ENCODE results near the gene WARS2. TPM values are rescaled to one million over a fixed set of nuclear protein-coding genes. Genes with fewer than 3 reads are reported as not detected.

Gene WARS2
- total RNA-seq, 4 donors from 2014 or later = 5.8 to 12.6 (median 10.0) TPM

DNA sequence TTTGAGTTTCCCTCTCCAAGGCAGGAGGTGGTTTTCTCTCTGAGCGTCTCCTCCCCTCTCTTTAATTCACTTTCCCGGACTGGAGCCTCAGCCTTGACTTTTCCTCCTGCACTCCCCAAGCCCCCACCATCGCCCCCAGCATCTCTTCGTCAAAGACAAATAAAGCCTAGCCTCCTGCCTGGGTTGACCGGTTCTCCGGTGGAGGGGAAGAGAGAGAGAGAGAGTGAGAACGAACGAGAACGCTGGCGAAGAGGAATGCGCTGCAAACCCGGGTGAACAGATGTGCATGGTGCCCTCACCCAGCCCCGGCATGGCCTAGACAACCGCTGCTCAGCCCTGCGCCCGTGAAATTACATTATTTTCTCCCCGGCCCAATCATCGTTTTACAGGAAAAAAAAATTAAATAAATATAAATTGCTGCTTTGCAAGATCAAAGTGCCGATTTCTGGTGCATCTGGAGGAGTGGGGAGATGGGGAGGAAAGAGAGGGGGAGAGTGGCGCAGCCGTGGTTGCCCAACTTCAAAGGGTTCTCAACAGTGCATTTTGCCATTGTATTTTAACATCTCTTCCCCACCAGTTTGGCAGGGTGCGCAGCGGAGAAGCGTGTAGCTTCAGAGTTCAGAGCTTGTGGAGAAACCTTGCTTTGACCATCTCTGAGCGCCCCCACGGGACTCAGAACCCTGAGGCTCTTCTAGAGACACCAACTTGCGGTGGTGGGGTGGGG, 140.9 kb downstream of the WARS2 start:
- Histone ChIP-seq H3K4me3 (no peak overlapping the region), H3K27me3 (peaks cover 0 to 100% (median 78%) of the 10 kb centered on the region in 4 donors), H3K36me3 (no peaks in the 10 kb centered on the region), H3K4me1 (peaks cover 15 to 30% (median 24%) of the 10 kb centered on the region in 4 donors), H3K9me3 (no peaks in the 10 kb centered on the region), H3K27ac (replicated peaks in 1 of 4) (no peak overlapping the region)
- DNase-seq (ENCODE audit: extremely low spot score) = no peak
- intact Hi-C loops (cut with DNase I) = loop anchor here (5.0 kb wide), 1 partner anchor 857 kb away; no protein-coding TSS in a partner anchor
- 7% methylated on average over 27 of the region's 27 CpGs for WGBS
- TF ChIP-seq, protein P1, sequence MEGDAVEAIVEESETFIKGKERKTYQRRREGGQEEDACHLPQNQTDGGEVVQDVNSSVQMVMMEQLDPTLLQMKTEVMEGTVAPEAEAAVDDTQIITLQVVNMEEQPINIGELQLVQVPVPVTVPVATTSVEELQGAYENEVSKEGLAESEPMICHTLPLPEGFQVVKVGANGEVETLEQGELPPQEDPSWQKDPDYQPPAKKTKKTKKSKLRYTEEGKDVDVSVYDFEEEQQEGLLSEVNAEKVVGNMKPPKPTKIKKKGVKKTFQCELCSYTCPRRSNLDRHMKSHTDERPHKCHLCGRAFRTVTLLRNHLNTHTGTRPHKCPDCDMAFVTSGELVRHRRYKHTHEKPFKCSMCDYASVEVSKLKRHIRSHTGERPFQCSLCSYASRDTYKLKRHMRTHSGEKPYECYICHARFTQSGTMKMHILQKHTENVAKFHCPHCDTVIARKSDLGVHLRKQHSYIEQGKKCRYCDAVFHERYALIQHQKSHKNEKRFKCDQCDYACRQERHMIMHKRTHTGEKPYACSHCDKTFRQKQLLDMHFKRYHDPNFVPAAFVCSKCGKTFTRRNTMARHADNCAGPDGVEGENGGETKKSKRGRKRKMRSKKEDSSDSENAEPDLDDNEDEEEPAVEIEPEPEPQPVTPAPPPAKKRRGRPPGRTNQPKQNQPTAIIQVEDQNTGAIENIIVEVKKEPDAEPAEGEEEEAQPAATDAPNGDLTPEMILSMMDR (IDR thresholded peaks at IDR 0.05) = no peak
- TF ChIP-seq POLR2A (IDR thresholded peaks at IDR 0.05; ENCODE audit: low read depth) (no peak), POLR2AphosphoS5 (IDR thresholded peaks at IDR 0.05) (no peak), EP300 (IDR thresholded peaks at IDR 0.05) (no peak)

DNA sequence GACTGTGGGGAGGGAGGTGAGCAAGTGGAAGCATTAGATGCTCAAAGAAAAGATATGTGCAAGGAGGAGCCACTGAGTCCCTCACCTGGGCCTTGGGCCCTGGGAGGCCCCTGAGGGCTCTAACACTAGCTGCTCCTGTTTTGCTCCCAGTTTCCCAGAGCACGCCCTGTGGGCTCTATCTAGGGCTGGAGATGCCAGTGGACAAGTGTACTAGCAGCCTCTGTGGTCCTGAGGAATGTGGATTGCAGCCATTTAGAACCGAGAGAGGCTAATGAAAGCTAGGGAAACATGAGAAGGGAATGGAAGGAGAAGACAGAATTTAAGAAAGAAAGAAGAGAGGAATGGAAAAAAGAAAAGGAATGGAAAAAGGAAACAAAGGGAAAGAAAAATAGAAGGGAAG, 142.3 kb downstream of the WARS2 start:
- intact Hi-C loops (cut with DNase I) = no loop called here
- H3K27ac ChIP-seq (replicated peaks in 1 of 4) = no peak overlapping the region
- H3K36me3 ChIP-seq = no peaks in the 10 kb centered on the region
- peaks cover 15 to 34% (median 25%) of the 10 kb centered on the region in 4 donors for H3K4me1 ChIP-seq
- H3K27me3 ChIP-seq = peaks cover 0 to 100% (median 85%) of the 10 kb centered on the region in 4 donors
- H3K4me3 ChIP-seq = no peak overlapping the region
- no peak for DNase-seq (ENCODE audit: extremely low spot score)
- no peaks in the 10 kb centered on the region for H3K9me3 ChIP-seq
- 51% methylated on average over 2 of the region's 2 CpGs for WGBS
- TF ChIP-seq EP300 (IDR thresholded peaks at IDR 0.05) = no peak
- TF ChIP-seq POLR2A (IDR thresholded peaks at IDR 0.05; ENCODE audit: low read depth) = no peak
- TF ChIP-seq, protein P1 (IDR thresholded peaks at IDR 0.05) = no peak
- no peak for TF ChIP-seq POLR2AphosphoS5 (IDR thresholded peaks at IDR 0.05)

DNA sequence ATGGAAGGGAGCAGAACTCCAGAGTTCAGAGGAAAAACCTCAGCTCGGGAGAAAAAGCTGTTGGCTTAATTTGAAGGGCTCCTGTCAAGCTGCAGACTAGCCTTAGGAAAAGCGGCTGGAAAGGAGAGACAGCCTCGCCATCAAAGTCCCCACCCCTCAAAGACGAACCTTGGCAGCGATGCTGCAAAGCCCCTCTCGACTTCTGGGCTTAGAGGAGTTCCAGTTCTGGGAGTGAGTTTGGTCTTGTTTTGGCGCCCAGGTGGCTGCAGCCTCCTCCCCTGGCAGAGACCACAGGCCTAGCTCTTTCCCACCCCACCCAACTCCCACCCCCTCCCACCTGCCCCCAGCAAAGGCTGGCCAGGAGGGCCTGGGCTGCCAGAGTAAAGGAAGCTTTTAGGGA, 143.2 kb downstream of the WARS2 start:
- WGBS = 31% methylated on average over 7 of the region's 7 CpGs
- H3K27me3 ChIP-seq = peaks cover 0 to 100% (median 92%) of the 10 kb centered on the region in 4 donors

DNA sequence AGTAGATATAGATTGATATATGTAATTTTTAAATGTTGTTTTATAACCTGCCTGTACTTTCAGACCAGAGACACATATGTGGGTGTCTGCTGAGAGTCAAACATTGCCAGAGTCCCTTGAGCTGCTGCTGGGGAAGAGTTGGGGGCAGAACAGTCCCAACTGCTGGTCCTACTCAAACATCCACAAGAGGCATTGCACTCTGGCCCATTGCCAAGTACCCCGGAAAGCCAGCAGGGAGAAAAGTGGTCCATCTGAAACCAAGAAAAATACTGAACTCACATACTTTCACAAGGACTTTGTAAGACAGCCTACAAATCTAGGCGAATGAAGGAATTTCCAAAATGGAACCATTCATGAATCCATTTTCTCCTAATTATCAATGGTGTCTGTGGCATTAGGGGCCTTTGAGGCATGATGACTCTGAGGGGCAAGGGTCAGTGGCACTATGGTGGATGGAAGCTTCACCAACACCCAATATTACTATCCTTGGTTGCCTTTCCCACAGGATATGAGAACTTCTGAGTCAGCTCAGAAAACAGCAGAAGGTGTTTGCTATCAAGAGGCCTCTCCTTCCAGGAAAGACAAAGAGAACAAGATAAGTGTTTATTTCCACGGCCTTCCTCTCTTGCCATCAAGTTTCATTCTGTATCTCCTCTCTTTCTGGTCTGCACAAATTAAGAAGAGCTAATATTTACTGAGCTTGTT, 145.0 kb downstream of the WARS2 start:
- intact Hi-C loops (cut with DNase I) = no loop called here

More for the DNA sequence above, 143.2 kb downstream of the WARS2 start:
- Histone ChIP-seq H3K36me3 (no peaks in the 10 kb centered on the region), H3K27ac (replicated peaks in 1 of 4) (no peak overlapping the region), H3K4me3 (no peak overlapping the region), H3K4me1 (peaks cover 15 to 43% (median 29%) of the 10 kb centered on the region in 4 donors), H3K9me3 (no peaks in the 10 kb centered on the region)
- no peak for DNase-seq (ENCODE audit: extremely low spot score)
- intact Hi-C loops (cut with DNase I) = no loop called here
- TF ChIP-seq POLR2A (IDR thresholded peaks at IDR 0.05; ENCODE audit: low read depth) (no peak), POLR2AphosphoS5 (IDR thresholded peaks at IDR 0.05) (no peak), EP300 (IDR thresholded peaks at IDR 0.05) (no peak)
- TF ChIP-seq, protein P1 (IDR thresholded peaks at IDR 0.05) = no peak

DNA sequence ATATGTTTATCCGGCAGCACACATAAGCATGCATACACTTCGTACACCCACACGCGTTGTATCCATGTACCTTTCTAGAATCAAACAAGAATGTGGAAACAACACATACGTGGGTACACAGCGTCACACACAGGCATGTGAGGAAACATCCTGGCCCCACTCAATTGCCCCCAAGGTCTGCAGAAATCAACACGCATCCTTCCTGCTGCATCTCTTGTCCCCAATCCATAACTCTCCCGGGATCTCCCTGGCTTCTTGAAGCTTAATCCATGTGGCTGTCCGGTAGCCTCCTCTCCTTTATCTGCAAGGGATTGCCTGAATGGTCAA, 146.8 kb downstream of the WARS2 start:
- no peak for TF ChIP-seq EP300 (IDR thresholded peaks at IDR 0.05)
- no peak for TF ChIP-seq POLR2A (IDR thresholded peaks at IDR 0.05; ENCODE audit: low read depth)
- TF ChIP-seq, protein P1 (IDR thresholded peaks at IDR 0.05) = no peak
- TF ChIP-seq POLR2AphosphoS5 (IDR thresholded peaks at IDR 0.05) = no peak
- no peak for DNase-seq (ENCODE audit: extremely low spot score)
- intact Hi-C loops (cut with DNase I) = no loop called here
- peaks cover 0 to 19% (median 9%) of the 10 kb centered on the region in 4 donors for H3K4me1 ChIP-seq
- peaks cover 0 to 5% (median 0%) of the 10 kb centered on the region in 4 donors for H3K9me3 ChIP-seq
- no peak overlapping the region for H3K4me3 ChIP-seq
- H3K27me3 ChIP-seq = peaks cover 0 to 100% (median 90%) of the 10 kb centered on the region in 4 donors
- no peak overlapping the region for H3K27ac ChIP-seq (replicated peaks in 1 of 4)
- no peaks in the 10 kb centered on the region for H3K36me3 ChIP-seq
- WGBS = 35% methylated on average over 9 of the region's 9 CpGs

More for the DNA sequence above, 145.0 kb downstream of the WARS2 start:
- Histone ChIP-seq H3K27me3 (peaks cover 0 to 100% (median 90%) of the 10 kb centered on the region in 4 donors), H3K27ac (replicated peaks in 1 of 4) (no peak overlapping the region), H3K4me3 (no peak overlapping the region), H3K36me3 (no peaks in the 10 kb centered on the region), H3K4me1 (peaks cover 5 to 25% (median 14%) of the 10 kb centered on the region in 4 donors), H3K9me3 (no peaks in the 10 kb centered on the region)
- WGBS = 64% methylated on average over 3 of the region's 3 CpGs
- TF ChIP-seq POLR2AphosphoS5 (IDR thresholded peaks at IDR 0.05) (no peak), POLR2A (IDR thresholded peaks at IDR 0.05; ENCODE audit: low read depth) (no peak)
- DNase-seq (ENCODE audit: extremely low spot score) = no peak
